ENCODE measurements around the gene RGS19.

Gene RGS19

GRCh38 chr20:64084685-64085152 lies 5.4 kb upstream of the RGS19 start:
- no peak for TF ChIP-seq CTCF (conservative IDR thresholded peaks at IDR 0.05)
- H3K27ac ChIP-seq: peak overlapping the region; percentile 71; the same call in 1 of the 2 replicates

- peak within 1 kb of the TSS; percentile 71; the same call in 1 of the 2 replicates for H3K27ac ChIP-seq
- TF ChIP-seq CTCF (conservative IDR thresholded peaks at IDR 0.05): peak; percentile 58
These were observed 4.7 kb upstream of the RGS19 start, which contains the start of gene LKAAEAR1 for GRCh38 chr20:64083804-64084684. Gene LKAAEAR1, minus strand, starts transcription at chr20:64084398. Its CDS starts 179 bp downstream, at chr20:64084219.

GRCh38 chr20:64083378-64083803 lies 4.1 kb upstream of the RGS19 start:
- TF ChIP-seq CTCF (conservative IDR thresholded peaks at IDR 0.05): peak; percentile 91
- H3K27ac ChIP-seq: peak overlapping the region; percentile 71; the same call in 1 of the 2 replicates

- peak overlapping the region; percentile 71; the same call in 1 of the 2 replicates for H3K27ac ChIP-seq
- no peak for TF ChIP-seq CTCF (conservative IDR thresholded peaks at IDR 0.05)
These were observed 3.6 kb upstream of the RGS19 start for GRCh38 chr20:64082820-64083377.

GRCh38 chr20:64082126-64082731 lies 2.9 kb upstream of the RGS19 start:
- no peak for TF ChIP-seq CTCF (conservative IDR thresholded peaks at IDR 0.05)
- H3K27ac ChIP-seq: no peak overlapping the region

- H3K27ac ChIP-seq: no peak overlapping the region
- TF ChIP-seq CTCF (conservative IDR thresholded peaks at IDR 0.05): no peak
These were observed 2.3 kb upstream of the RGS19 start for GRCh38 chr20:64081624-64081964.

All from VCaP (cell line).